ENCODE data around the gene DOHH. TPM values are rescaled to one million over a fixed set of nuclear protein-coding genes. Genes with fewer than 3 reads are reported as not detected.
"Not testable (repeated sequence)": the region's sequence is repeated elsewhere in the genome, so short reads cannot be mapped to it uniquely, and the experiment has no call there.

Gene DOHH
- polyA plus RNA-seq, 12 donors = 3.8 to 15.8 (median 5.0) TPM; not detected in 1

DNA sequence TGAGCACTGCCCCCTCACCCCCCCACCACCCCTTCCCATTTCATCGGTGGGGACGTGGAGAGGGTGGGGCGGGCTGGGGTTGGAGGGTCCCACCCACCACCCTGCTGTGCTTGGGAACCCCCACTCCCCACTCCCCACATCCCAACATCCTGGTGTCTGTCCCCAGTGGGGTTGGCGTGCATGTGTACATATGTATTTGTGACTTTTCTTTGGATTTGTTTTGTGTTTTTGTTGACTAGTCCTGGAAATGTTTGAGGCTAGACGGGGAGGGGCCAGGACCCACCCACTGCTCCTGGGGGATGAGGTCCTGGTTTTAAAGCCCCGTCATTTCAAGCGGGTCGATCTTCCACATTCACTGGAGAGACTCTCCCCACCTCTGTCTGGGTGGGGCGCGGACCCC, 35.5 kb upstream of the DOHH start:
- DNase-seq = no peak

DNA sequence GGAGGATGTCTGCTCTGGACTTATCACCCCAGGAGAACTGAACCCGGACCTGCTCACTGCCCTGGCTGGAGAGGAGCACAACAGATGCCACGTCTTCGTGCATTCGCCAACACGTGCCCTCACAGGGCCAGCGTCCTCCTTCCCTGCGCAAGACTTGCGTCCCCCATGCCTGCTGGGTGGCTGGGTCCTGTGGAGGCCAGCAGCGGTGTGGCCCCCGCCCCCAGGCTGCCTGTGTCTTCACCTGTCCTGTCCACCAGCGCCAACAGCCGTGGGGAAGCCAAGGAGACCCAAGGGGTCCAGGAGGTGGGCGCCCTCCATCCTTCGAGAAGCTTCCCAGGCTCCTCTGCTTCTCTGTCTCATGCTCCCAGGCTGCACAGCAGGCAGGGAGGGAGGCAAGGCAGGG, 35.1 kb upstream of the DOHH start:
- DNase-seq = no peak

DNA sequence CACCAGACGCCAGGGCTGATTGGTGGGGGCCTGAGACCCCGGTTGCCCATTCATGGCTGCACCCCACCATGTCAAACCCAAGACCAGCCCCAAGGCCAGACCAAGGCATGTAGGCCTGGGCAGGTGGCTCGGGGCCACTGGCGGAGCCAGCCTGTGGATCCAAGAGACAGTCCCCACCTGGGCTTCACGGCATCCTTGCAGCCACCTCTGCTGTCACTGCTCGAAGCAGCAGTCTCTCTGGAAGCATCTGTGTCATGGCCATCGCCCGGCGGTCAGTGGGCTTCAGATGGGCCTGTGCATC, 34.7 kb upstream of the DOHH start:
- DNase-seq = no peak

DNA sequence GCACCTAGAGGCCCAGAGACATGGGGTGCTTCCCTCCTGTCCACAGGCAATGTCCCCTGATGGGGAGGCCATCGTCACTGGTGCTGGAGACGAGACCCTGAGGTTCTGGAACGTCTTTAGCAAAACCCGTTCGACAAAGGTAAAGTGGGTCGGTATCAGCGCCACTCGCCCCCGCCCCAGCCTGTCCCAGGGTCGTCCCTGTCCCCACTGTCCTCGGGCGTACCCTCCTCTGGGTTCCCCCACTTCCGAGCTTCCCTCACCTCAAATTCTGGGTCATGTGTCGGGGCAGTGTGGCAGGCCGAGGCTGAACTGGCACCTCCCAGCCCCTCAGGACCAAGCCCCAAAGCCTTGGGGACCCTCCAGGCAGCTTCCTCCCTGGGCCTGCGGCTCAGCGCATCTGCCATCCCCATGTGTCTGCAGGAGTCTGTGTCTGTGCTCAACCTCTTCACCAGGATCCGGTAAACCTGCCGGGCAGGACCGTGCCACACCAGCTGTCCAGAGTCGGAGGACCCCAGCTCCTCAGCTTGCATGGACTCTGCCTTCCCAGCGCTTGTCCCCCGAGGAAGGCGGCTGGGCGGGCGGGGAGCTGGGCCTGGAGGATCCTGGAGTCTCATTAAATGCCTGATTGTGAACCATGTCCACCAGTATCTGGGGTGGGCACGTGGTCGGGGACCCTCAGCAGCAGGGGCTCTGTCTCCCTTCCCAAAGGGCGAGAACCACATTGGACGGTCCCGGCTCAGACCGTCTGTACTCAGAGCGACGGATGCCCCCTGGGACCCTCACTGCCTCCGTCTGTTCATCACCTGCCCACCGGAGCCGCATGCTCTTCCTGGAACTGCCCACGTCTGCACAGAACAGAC, 34.1 kb upstream of the DOHH start:
- no peak for DNase-seq

DNA sequence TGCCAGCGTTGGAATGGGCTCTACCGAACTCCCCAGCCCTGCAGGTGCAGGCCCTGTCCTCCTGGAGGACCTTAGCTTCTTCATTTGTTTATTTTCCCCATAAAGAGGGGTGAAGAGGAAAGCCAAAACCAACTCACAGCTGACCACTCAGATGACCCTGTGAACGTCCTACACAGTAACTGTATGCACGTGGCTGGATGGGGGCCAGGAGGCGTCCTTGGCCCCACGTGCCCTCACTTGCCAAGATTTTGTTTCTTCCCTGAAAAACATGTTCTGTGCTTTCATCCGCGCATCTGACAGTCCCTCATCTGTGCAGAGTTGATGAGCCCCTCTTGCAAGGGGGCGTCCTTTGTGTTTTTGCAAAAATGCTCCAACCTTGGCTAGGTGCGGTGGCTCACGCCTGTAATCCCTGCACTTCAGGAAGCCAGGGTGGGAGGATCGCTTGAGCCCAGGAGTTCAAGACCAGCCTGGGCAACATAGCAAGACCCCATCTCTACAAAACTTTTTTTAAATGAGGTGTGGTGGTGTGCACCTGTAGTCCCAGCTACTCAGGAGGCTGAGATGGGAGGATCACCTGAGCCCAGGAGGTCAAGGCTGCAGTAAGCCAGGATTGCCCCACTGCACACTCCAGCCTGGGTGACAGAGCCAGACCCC, 33.2 kb upstream of the DOHH start:
- no peak for DNase-seq

DNA sequence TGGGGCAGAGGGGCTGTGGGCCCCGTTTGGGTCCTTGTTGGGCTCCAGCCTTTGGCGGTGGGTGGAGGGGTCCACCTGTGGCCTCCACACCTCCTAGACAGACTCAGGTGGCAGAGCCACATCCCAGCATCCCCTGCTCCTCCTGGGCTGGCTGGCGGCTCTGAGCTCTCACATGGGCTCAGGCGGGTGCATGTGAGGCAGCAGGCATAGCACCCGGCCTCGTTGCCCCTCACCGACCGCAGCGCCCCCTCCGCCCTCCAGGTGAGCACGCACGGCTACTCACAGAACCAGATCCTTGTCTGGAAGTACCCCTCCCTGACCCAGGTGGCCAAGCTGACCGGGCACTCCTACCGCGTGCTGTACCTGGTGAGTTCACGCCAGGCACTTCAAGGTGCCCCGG, 32.6 kb upstream of the DOHH start:
- DNase-seq = no peak

DNA sequence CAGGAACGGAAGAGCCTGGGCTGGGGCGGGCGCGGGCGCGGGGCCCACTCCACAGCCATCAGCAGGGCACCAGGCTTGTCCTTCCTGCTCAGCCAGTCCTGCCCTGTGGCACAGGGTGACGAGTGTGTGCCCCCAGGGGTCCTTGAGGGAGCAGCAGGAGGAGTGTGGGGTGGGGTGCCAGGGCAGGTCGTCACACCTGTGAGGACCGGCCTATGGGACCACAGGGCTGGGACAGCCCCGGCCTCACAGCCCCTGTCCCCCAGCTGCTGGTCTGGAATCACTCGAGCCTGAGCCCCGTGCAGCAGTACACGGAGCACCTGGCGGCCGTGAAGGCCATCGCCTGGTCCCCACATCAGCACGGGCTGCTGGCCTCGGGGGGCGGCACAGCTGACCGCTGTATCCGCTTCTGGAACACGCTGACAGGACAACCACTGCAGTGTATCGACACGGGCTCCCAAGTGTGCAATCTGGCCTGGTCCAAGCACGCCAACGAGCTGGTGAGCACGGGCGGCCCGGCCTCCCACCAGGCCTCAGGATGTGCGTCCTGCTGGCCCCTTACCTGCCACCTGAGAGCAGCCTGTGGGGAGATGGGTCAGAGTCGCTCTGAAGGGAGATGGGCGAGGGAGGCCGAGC, 31.8 kb upstream of the DOHH start:
- DNase-seq = no peak

DNA sequence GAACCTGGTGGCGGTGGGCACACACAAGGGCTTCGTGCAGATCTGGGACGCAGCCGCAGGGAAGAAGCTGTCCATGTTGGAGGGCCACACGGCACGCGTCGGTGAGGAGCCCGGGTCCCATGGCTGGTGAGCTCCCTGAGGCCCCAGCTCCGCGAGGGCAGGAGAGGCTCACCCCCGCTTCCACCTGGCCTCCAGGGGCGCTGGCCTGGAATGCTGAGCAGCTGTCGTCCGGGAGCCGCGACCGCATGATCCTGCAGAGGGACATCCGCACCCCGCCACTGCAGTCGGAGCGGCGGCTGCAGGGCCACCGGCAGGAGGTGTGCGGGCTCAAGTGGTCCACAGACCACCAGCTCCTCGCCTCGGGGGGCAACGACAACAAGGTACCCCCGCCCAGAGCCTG, 31.2 kb upstream of the DOHH start:
- no peak for DNase-seq

DNA sequence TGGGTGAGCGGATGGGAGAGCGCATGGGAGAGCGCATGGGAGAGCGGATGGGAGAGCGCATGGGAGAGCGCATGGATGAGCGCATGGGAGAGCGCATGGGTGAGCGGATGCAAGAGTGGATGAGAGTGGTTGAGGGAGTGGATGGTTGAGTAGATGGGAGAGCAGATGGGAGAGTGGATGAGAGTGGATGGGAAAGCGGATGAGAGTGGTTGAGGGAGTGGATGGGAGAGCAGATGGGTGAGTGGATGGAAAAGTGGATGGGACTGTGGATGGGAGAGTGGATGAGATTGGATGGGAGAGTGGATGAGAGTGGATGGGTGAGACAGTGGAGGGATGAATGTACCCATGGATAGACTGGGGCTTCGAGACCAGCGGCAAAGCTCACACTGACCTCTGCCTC, 29.9 kb upstream of the DOHH start:
- no peak for DNase-seq

DNA sequence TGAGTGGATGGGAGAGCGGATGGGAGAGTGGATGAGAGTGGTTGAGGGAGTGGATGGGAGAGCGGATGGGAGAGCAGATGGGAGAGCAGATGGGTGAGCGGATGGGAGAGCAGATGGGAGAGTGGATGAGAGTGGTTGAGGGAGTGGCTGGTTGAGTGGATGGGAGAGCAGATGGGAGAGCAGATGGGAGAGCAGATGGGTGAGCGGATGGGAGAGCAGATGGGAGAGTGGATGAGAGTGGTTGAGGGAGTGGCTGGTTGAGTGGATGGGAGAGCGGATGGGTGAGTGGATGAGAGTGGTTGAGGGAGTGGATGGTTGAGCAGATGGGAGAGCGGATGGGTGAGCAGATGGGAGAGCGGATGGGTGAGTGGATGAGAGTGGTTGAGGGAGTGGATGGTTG, 28.8 kb upstream of the DOHH start:
- not testable (repeated sequence) for DNase-seq

DNA sequence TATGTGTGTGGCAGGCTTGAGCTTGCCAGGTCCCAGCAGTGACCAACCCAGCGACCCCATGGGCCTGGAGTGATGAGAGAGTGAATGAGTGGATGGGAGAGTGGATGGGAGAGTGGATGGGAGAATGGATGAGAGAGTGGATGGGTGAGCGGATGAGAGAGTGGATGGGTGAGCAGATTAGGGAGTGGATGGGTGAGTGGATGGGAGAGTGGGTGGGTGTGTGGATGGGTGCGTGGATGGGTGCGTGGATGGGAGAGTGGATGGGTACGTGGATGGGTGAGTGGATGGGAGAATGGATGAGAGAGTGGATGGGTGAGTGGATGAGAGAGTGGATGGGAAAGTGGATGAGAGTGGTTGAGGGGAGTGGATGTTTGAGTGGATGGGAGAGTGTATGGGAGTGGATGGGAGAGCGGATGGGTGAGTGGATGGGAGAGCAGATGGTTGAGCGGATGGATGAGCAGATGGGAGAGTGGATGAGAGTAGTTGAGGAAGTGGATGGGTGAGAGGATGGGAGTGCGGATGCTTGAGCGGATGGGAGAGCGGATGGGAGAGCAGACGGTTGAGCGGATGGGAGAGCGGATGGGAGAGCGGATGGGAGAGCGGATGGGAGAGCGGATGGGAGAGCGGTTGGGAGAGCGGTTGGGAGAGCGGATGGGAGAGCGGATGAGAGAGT, 28.2 kb upstream of the DOHH start:
- DNase-seq = no peak

DNA sequence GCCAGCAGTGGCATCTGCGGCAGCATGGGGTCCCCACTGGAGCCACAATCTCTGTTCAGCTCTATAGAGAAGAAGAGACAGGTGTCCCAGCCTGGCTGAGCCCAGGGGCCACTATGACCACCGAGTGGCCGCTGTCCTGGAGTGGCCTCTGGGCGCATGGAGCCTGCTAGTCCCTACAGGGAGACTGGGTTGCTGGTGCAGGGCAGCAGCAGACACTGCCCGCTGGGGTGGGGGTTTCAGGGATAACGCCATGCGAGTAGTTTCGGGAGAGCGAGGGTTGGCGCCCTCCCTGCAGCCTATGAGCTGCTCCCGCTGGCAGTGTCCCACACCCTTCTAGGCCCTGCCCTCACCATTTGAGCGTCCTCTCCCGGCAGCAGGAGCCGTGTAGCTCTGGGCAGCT, 27.6 kb upstream of the DOHH start:
- no peak for DNase-seq

DNA sequence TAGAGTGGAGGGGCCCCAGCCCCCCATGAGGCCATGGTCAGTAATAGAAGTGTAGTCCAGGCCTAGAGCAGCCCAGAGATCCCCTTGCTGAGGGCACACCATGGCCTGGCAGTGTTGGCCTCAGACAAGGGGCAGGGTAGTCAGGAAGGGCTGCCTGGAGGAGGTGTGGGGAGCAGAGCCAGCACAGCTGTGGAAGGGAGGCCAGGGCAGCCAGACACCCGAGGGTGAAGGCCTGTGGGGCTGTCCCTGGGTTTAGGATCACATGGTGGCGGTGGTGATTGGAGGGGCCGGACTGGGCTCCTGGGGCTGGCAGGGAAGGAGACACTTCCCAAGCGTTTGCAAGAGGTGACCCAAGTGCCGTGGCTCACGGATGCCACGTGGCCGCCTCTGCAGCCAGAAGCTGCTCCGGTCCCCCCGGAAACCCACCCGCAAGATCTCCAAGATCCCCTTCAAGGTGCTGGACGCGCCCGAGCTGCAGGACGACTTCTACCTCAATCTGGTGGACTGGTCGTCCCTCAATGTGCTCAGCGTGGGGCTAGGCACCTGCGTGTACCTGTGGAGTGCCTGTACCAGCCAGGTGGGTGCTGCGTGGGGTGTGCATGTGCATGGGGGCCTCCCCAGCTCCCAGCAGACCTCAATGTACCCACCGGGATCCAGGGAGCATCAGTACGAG, 26.9 kb upstream of the DOHH start:
- no peak for DNase-seq

DNA sequence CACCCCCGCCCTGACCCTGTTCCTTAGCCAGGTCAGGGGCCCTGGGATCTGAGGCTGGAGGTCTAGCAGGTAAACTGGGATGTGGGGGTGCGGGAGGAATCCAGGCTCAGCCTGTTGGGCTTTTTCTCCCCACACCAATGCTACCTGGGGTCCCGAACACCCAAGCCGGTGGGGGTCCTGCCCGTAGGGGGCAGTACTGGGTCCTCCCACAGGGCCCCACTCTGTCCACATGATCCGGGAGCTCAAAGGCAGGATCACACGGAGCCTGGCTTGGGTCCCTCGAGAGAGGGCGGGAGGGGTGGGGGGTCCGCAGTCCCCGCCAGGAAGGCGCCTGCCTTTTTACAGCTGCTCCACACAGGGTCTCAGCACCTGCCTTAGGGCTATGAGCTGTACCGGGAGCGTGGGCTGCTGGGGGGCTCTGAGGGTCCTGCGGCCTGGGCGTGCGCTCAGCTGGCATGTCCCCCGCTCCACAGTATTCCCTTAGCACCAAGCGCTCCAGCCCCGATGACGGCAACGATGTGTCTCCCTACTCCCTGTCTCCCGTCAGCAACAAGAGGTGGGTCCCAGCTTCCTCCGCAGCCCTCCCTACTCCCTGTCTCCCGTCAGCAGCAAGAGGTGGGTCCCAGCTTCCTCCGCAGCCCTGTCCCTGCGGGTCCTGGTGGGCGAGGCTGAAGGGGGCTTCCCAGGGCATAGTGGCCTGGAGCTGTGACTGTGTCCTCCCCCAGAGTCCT, 26.2 kb upstream of the DOHH start:
- DNase-seq = no peak

DNA sequence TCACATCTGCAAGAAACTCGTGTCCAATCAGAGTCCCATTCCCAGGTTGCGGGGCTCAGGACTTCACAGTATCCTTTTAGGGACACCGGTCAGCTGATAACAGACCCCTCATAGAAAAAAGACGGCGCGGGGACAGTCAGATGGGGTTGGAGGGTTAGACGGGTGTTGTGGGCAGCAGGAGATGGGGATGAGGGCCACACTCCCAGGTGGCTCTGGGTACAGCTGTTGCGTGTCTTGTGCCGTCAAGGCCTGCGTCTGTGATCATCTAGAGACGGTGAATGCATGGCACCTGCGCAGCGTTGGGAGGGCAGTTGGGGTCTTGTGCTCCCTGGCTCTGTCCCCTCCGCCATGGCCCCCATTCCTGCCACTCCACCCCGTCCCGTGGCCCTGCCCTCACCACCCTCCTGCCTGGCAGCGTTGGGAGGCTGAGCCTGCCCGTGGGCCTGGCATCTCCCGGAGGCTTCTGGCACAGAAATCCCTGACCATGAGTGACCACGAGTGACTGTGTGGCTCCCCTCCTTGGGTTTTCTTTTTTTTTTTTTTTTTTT, 24.5 kb upstream of the DOHH start:
- DNase-seq = no peak

DNA sequence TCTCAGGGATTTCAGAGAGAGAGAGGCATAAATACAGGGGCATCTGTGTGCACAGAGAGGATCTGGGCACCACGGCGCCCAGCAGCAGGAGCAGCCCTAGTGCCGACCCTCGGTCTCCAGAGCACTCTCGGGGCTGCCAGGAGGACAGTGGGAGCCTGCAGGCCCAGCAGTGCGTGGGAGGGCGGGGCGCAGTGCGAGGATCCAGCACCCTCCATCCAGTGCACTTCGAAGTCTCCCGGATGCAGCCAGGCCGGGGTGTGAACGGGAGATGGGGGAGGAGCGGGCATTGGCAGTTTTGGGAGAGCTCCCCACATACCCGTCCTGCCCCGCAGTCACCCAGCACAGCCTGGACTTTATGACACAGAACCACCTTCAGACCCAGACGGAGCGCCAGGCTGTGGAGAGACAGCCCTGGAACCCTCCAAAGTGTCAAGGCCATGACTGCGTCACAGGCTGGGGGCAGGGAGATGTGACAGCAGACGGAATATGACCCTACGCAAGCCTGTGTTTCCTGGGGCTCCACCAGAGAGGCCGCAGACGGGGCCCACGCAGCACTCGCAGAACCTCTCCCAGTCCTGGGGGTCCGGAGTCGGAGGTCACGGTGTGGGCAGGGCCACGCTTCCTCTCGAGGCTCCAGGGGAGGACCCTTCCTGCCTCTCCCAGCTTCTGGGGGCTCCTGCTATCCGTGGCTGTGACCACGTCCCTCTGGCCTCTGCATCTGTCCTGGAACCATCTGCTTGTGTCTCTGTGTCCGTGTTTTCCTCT, 23.8 kb upstream of the DOHH start:
- DNase-seq = no peak

DNA sequence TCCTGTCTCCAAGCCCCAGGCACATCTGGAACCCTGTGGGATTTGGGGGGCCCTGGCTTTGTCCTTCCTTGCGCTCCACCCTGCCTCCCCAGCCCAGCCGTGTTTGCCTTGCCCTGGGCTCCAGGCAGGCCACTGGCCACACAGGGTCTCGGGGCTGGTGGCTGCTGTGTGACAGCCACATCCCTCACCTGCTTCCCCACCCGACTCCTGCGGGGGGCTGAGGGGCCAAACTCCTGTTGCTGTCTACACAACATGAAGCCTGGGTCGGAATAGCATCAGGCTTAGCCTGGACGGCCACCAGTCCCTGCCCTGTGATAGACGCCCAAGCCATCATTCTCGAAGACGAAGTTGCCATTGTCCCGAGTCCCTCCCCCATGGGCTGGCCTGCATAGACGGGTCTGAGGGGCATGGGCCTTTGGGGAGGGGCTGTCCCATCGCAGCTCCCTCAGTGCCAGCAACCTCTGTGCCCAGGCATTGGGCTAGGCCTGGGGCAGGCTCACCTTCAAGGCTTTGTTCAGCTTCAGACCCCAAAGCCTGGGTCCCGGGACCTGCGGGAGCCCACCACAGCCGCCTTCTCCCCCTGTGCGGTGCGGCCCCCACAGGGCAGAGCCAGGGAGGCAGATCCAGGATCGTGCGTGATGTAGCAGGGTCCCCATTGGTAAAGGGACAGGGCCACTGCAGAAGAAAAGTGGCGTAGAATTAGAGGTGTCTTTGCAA, 23.0 kb upstream of the DOHH start:
- DNase-seq = no peak

DNA sequence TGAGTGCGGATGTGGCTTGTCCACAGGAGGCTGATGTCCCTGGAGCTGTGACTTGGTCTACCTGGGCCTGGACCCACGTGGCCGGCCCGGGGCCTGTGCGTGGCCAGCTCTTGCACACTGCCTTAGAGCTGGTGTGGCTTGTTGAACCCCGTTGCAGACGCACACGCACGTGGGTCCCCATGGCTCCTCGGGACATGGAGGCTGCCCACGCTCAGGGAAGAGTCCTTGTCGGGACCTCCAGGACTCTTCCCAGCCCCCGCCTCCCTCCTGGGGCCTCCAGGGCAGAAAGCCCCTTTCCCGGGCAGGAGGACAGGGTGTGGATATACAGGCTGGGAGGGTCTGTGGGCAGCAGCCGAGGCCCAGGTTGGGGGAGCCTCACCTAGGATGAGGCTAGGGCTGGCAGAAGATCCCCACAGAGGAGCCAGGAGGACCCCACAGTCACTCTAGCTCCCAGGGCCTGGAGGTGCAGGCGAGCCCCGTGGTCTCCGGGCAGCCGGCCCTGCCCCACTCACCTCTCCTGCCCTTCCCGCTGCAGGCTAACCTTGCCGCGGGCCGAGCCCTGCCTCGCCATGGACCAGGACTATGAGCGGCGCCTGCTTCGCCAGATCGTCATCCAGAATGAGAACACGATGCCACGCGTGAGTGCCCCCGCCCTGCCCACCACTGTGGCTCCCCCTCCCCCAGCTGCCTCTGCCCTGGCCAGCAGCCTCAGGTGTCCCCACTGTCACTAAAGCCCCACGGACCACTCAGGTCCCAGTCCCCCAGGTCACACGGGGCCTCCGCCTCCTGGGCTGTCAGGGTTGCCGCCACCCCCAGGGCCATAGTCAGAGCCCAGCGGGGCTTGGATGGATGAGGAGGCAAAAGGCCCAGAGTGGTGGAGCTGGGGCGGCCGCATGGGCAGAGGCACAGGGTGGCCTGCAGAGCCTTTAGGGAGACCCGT, 22.2 kb upstream of the DOHH start:
- DNase-seq = no peak

DNA sequence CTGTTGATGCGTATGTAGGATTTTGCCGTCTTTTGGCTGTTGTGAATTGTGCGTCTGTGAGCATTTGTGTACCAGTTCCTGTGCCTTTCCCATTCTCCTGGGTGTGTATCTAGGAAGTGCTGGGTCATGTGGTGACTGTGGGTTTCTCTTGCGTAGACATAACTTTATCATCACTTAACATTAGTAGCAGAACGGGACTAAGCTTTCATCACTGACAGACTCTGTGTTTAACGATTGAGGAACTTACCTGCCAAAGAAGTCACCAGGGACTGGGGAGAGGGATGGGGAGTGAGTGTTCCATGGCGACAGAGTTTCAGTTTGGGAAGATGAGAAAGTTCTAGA, 20.6 kb upstream of the DOHH start:
- DNase-seq = no peak
